RWPE1 (cell line): Measurements from ENCODE around the gene MYO7A.

ENCODE experiments used
- CTCF ChIA-PET: fragments of 350-600 bp; sonication (Branson Sonifier 250); formaldehyde crosslinking; extraction: SDS; loops from one replicate; lab custom pipeline; 2021; lab: Yijun Ruan, JAX
- POLR2A ChIA-PET: fragments of 400-600 bp; formaldehyde crosslinking; extraction: SDS; loops from one replicate; lab custom pipeline; 2020; ENCODE audit warnings: antibody characterized with exemption; ENCODE audit not compliant: low non-redundant PET; lab: Yijun Ruan, JAX
- DNase-seq: peaks from one replicate; pipeline ENCODE4 v3.0.0; 2012; ENCODE audit warnings: low spot score
- H3K27ac ChIP-seq: fragments of 450-650 bp; 2 replicates; pipeline ENCODE4 v1.5.1; 2017
- TF ChIP-seq, protein P1 (sequence below): fragments of 450-650 bp; conservative IDR thresholded peaks from 2 replicates; pipeline ENCODE4 v1.5.1; 2017; ENCODE audit warnings: low read depth, mild to moderate bottlenecking

The MYO7A gene

DNA sequence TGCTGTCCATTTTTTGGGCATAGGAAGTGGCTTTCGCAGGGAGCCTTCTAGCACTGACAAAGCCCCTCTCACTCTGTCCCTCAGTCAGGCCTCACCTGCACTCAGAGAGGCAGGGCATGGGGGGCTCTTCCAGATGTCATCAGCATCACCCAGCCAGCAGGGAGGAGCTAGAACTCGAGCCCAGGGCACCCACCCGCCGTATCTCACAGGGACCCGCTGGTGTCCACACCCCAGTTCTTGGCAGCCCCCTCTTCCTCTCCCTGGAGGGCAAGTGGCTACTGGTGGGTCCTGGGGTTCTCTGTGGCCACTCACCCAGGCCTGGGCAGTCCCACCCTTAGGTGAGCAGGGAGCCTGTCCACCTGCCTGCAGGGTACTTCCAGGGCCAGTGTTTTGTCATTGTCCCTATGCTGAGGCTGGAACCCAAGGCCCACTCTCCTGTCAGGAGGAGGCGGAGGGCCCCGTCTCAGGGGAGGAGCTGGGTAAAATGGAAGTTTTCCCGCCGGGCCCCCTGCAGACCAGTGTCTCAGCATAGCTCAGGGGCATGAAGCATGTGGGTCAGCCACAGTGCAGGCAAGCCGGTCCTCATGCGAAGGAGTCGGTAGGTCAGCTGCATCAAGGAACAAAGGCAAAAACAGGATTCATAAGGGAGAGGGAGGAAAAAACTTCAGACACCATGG, 21.8 kb downstream of the MYO7A start:
- CTCF ChIA-PET: interaction anchor here (0.6 to 0.8 kb wide), 2 partner anchors 23 to 43 kb away, joined by 3 to 6 read pairs; no protein-coding TSS in a partner anchor
- H3K27ac ChIP-seq: no peak overlapping the region
- DNase-seq: no peak
- POLR2A ChIA-PET: no interaction called here
- TF ChIP-seq, protein P1, sequence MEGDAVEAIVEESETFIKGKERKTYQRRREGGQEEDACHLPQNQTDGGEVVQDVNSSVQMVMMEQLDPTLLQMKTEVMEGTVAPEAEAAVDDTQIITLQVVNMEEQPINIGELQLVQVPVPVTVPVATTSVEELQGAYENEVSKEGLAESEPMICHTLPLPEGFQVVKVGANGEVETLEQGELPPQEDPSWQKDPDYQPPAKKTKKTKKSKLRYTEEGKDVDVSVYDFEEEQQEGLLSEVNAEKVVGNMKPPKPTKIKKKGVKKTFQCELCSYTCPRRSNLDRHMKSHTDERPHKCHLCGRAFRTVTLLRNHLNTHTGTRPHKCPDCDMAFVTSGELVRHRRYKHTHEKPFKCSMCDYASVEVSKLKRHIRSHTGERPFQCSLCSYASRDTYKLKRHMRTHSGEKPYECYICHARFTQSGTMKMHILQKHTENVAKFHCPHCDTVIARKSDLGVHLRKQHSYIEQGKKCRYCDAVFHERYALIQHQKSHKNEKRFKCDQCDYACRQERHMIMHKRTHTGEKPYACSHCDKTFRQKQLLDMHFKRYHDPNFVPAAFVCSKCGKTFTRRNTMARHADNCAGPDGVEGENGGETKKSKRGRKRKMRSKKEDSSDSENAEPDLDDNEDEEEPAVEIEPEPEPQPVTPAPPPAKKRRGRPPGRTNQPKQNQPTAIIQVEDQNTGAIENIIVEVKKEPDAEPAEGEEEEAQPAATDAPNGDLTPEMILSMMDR: no peak

DNA sequence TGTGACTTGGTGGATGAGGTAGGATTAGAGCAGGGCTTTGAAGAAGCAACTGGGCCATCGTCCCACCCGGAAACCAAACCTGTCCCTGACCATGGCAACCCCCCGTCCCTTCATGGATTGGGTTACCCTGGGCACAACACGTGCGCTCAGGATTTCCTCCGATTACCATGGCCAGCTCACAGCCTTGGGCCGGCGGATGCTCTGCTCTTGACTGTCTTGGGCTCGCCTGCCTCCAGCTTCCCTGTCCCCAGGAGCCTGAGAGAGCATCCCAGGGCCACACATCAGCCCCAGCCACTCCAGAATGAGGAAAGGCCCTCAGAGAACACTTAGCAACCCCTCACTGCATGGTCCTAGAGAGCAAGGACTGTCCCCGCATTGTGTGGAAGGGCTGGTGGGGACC, 22.8 kb downstream of the MYO7A start:
- ChIA-PET CTCF (interaction anchor here (0.8 kb wide), 1 partner anchor 24 kb away, joined by 3 read pairs; no protein-coding TSS in a partner anchor), POLR2A (no interaction called here)
- H3K27ac ChIP-seq: no peak overlapping the region
- TF ChIP-seq, protein P1: no peak
- DNase-seq: no peak

DNA sequence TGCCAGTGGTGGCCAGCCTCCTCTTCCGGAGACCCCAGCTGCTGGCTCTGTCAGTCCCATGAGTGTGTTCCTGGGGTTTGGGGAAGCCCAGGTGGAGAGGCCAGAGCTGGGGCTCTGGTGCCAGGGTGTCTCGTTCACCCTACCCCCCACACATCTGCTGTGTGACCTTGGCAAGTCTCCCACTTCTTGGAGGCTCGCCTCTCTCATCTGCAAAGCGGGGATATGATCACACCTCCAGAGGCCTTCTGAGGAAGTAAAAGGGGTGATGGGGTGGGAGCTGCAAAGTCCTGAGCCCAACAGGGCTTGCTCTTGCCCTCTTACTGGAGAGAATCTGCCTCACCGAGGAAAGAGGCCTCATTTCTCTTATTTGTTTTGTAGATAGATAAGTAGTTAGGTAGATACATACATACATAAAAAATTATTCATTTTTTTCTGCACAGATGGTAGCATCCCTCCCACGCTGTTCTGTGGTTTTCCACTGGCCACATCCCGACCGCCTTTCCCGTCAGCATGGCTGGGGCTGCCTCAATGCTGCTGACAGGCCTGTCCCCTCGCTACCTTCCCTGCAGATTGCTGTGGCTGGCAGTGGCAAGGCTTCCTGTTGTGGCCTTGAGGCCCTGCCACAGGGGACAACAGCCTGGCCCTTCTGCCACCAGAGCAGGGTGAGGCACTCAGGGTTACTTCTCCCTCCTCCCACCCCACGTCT, 23.9 kb downstream of the MYO7A start:
- CTCF ChIA-PET: no interaction called here
- POLR2A ChIA-PET: no interaction called here
- TF ChIP-seq, protein P1: no peak
- no peak for DNase-seq
- H3K27ac ChIP-seq: no peak overlapping the region

DNA sequence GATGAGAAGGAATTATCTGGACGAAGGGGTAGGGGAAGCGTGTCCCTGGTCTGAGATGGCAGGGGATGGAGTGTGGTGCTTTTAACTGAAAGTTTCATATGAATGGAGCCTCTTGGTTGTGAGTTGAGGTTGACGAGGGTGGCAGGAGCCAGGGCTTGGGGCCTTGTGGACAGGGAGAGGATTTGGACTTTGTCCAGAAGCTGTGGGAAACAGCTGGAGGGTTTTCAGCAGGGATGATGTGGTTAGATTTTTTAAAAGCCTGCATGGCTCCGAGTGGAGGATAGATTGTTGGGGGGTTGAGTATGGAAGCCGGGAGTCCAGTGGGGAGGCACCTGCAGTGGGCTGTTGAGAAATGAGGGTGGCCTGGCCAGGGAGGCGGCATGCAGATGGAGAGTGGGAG, 24.8 kb downstream of the MYO7A start:
- CTCF ChIA-PET: no interaction called here
- no peak overlapping the region for H3K27ac ChIP-seq
- no peak for DNase-seq

DNA sequence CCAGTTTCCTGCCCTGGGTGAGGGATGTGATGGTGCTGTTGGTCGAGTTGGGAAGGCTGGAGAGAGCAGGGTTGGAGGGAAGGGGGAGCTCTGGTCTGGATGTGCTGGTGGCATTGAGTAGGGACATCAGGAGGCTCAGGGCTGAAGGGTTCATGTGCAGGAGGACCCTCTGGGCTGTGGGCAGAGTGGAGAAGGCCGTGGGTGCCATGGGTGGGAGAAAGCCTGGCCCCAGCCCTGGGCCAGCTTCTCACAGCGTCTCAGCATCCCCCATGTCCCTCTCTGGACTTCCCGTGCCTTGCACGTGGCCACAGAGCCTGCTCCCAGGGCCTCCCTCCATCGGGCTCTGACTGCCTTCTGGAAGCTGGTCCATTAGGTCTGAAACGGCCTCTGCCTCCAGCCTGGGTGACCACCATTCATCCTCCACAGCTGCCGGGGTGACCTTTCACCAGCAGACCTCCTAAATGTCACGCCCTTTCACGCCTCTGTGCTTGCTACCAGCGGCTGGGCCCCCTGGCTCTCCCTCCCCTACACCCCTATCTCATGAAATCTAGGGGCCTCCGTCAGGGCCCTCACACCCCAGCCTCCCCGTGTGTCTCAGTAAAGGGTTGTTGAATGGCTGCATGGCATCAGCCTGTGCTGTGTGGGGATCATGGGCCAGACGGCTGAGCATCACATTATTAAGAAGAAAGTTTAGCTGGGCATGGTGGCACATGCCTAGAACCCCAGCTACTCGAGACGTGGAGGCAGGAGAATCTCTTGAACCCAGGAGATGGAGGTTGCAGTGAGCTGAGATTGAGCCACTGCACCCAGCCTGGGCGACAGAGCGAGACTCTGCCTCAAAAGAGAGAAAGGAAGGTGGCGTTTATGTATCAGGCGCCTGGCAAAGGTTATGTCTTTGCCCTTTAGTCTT, 25.5 kb downstream of the MYO7A start:
- ChIA-PET POLR2A (no interaction called here), CTCF (interaction anchor here (0.7 kb wide), 1 partner anchor 106 kb away, joined by 3 read pairs; no protein-coding TSS in a partner anchor)
- DNase-seq: no peak
- TF ChIP-seq, protein P1: no peak
- H3K27ac ChIP-seq: no peak overlapping the region

More for the DNA sequence above, 24.8 kb downstream of the MYO7A start:
- POLR2A ChIA-PET: no interaction called here
- TF ChIP-seq, protein P1: no peak

DNA sequence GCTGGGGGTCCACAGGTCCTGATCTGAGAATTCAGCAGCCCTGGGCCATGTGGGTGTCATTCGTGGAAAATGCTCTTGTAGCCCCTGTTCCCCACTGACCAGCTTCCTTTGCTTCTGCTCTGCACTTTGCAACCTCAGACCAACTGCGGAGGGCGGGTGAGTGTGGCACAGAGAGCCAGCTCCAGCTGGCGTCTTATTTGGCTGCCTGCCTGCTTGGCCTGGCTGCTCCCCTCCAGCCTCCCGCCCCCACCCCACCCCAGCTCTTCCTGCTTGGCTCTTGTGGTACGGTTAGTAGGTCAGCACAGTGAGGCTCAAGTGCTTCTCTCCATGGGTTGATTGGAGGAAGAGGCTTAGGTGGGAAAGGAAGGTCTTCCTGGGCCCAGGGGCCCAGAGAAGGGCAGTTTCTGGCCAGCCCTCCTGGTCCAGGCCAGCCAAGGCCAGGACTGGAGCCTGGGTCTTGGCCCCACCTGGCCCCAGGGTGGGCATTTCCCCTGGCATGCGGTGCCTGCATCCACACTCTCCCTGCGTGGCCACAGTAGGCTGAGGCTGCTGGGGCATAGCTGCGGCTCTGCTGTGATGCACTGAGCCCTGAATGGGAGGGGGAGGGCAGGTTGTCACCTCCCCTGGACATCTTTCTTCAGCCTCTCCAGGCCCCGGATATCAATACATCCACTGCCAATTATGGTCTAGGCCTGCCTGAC, 26.5 kb downstream of the MYO7A start:
- POLR2A ChIA-PET: no interaction called here
- CTCF ChIA-PET: no interaction called here
- TF ChIP-seq, protein P1: no peak
- DNase-seq: no peak
- no peak overlapping the region for H3K27ac ChIP-seq
